A549 (cell line): ENCODE data around the gene ENTPD6.

ENCODE experiments used
- CBX8 ChIP-seq: fragments of 200-600 bp; sonication (generic); IDR thresholded peaks from 2 replicates; pipeline ENCODE4 v1.6.1; 2016
- MAFK ChIP-seq: fragments of 450-650 bp; IDR thresholded peaks from 2 replicates; pipeline ENCODE4 v1.6.1; 2014; ENCODE audit not compliant: partially characterized antibody

DNA sequence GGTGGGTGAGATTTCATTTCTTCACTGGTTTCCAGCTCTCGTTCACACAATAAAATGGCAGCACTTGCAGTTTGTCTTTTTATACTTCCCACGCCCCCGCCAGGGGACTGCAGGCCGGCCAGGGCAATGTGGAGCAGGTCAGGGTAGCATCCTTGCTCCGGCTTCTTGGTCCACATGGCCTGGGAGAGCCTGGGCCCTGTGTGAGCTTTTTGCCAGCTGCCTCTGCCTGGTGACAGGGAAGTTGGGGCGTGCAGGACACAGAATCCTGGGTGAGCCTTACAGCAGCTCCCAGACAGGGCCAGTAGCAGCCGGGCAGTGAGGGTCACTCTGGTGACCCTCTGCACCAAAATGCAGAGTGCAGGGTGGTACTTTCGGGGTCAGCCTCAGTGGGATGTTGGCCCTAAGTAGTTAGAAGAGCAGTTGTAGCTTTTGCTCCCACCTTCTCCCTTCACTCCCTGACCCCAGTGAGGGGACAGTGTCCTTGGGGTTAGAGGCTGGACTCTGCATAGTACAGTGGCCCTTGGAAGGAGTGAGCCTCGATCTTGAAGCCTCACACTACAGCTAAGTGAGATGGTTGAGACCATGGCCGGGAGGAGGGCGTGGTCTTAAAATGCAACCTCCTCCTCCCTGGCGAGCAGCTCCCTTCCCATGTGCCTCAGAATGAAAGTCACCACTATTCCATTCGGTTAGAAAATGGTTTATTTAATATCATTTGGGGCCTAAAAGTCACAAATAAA, 76.1 kb downstream of the ENTPD6 start:
- TF ChIP-seq CBX8 (no peak), MAFK (no peak)
